Measurements from ENCODE around the gene SYT11.
A peak's percentile ranks its signal among the peaks of the same experiment; 100 is the strongest.
"Not testable (repeated sequence)": the region's sequence is repeated elsewhere in the genome, so short reads cannot be mapped to it uniquely, and the experiment has no call there.

The SYT11 gene

DNA sequence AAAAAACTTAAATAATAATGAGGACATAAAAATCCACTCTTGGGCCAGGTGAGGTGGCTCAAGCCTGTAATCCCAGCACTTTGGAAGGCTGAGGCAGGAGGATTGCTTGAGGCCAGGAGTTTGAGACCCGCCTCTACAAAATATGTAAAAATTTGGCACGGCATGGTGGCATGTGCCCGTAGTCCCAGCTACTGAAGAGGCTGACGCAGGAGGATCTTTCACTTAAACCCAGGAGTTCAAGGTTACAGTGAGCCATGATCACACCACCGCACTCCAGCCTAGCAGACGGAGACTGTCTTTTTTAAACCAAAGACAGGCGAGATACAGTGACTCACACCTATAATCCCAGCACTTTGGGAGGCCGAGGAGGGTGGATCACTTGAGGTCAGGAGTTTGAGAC is 37.1 kb downstream of the SYT11 start:
- not testable (repeated sequence) for DNase-seq (ENCODE audit: low spot score)

DNA sequence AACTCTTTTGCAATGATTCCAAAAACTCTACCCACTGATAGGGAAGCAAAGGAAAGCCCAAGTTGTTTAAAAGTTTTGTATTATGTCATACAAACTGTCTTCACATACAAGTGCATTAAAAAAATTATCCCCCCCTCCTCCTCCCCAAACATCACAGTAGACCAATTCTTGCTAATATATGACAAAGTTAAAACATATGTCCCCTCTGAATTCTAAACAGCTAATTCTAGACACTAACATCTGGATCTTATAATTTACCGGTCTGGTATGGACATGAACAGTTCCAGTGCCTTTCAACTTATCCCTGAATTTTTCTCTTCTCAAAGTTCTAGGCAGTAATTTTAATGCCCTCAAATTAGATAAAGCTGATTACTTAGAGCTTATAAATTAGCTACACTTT is 38.4 kb downstream of the SYT11 start:
- DNase-seq (ENCODE audit: low spot score), result no peak

DNA sequence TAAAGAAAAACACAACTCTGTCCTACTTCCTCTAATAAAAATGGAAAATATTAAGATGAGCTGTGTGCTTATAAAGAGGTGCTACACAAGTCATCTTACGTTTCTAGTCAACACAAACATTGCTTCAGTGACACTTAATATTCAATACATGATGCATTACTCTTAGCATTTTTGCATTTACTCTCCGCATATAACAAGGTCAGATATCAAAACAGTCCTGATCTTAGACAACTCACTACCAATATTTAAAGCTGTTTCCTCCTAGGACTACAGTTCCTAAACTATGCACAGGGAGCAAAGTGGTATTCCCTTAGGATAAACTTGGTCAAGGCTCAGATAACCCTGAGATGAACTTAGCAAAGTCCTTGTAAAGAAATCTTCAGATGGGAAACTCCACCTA is 39.5 kb downstream of the SYT11 start:
- no peak for DNase-seq (ENCODE audit: low spot score)

DNA sequence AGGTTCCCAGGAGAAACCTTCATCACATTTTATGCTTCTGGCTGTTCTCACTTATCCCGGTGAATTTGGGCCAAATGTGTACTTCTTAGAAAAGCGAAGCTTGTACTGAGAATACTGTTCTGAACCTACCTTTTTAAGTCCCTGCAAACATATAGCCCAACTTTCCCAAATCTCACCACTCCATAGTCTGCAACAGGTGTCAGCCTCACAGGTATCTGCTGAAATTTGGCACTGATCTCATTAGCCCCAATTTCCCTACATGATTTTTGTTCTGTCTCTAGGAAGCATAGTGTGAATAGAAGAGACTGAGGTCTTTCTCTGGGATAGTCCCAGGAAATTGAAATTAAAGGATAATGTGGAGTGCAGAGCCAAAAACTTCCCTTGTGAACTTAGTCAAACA is 40.3 kb downstream of the SYT11 start:
- DNase-seq (ENCODE audit: low spot score), result no peak

DNA sequence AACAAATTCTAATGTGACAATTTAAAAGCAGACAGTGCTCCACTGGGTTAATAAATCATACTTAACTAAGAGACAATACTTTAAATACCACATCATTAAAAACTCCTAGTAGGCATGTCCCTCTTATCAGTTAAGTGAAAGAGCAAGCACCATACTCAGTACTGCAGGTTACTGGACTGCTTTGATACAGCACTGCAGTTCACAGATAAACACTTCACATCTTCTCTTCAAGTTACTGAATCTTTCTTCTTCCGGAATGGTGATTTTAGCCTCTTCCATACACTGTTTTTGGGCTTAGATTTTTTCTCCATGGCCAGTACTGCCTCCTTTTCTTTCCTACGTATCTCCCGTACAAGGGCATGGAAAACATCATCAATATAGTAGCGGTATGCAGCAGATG is 40.8 kb downstream of the SYT11 start:
- DNase-seq (ENCODE audit: low spot score), result no peak

DNA sequence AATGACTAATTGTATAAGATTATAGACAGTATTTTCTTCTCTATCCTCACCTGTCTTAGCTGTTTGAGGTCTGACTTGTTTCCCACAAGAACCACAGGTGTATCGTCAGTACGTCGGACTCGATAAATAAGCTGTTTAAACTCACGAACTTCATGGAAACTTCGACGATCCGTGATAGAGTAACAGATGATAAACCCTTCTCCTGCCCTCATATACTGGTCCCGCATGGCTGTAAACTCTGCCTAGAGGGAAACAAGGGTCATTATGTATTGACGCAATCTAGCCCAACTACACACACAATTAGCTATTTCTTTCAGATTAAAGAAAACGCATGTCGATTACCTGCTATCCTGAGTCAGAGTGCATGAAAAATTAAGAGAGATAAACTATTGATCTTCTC is 44.9 kb downstream of the SYT11 start:
- no peak for DNase-seq (ENCODE audit: low spot score)

DNA sequence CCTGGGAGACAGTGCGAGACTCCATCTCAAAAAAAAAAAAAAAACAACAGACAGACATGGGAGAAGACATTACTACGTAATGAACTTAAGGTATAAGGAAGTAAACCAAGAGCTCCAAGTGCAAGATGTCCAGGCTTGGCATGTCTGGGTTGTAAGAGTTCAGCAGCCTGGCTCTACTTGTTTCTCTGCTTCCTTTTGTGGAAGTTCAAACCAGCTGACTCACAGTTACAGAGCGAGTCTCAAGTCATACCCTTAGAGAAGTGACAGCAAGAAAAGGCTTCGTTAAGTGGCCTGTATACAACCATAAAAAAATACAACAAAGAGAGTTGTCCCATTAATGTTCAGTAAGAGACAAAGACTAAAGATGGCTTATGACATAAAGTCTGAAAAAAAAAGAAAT is 50.5 kb downstream of the SYT11 start:
- no peak for DNase-seq (ENCODE audit: low spot score)

DNA sequence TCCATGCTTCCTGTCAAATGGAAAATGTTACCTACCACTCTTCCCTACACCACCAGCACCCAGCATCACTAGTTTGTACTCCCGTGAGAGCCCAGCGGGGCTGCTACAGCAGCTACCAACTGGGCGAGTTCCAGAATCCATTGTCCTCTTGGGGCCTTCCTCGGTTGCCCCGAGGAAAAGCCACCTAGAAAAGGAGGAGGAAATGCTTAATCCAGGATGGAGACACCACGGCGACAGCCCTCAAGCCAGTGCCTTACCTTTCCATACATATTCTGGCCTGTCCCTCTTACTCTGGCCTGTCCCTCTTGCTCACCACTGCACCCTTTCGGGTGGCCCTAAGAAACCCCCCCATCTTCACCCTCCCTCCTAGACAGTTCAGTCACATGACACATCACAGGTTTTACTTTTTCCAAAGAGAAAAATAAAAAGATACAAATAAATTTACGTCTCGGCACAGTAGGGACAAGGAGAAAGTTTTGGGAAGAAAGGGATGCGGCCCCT is 51.3 kb downstream of the SYT11 start:
- DNase-seq (ENCODE audit: low spot score), result peak; percentile 60

DNA sequence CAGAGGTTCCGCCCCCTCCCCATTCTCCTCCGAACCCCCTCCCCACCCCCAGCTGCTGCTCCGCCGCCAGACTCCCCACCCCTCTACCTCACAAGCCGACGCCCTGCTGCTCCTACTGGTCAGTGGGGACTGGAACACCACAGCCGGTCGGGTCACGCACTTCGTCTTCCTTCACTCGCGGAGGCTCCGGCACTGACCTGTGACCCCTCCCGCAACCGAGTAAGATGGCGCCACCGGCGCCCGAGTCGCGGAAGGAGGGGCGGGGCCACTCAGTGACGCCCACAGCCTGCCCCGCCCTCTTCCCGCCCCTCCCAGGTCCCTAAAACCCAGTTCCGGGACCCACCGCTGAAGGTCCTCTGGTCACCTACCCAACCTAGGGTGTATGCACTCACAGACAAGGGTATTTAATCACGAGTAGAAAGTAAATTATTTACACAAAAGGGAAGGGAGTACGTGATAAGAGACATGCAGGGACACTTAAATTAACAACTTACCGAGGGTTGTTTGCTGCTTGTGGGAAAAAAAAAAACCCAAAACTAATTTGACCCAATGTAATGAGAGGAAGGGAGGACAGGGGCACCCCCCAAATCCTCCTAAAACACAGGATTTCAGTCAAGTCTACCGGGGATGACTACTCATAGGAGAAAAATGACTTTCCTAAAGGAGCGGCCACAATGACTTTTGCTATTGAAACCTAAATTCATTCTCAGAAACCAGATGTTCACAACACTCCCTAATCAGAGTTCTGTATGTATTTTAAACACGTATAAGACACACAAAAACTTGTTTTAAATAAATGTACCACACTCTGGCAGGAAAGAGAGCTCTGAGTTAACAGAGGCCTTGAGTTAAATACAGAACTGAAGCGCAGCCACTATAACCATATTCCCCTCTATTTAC is 52.0 kb downstream of the SYT11 start, which contains the start of gene RIT1:
TSS of gene RIT1 (minus strand) at position 194 of the 900 bp plus-strand sequence. CDS start 588 bp downstream, outside the sequence.
- peak; percentile 85 for DNase-seq (ENCODE audit: low spot score)

DNA sequence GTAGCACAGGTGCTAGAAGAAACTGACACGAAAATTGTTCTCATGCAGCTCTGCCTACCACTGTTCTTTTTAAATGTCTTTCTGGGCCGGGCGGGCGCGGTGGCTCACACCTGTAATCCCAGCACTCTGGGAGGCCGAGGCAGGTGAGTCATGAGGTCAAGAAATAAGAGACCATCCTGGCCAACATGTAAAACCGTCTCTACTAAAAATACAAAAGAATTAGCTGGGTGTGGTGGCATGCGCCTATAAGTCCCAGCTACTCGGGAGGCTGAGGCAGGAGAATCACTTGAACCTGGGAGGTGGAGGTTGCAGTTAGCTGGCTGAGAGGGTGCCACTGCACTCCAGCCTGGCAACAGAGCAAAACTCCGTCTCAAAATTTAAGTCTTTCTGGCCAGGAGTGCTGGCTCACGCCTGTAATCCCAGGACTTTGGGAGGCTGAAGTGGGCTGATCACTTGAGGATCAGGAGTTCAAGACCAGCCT is 52.7 kb downstream of the SYT11 start:
- DNase-seq (ENCODE audit: low spot score), result no peak

DNA sequence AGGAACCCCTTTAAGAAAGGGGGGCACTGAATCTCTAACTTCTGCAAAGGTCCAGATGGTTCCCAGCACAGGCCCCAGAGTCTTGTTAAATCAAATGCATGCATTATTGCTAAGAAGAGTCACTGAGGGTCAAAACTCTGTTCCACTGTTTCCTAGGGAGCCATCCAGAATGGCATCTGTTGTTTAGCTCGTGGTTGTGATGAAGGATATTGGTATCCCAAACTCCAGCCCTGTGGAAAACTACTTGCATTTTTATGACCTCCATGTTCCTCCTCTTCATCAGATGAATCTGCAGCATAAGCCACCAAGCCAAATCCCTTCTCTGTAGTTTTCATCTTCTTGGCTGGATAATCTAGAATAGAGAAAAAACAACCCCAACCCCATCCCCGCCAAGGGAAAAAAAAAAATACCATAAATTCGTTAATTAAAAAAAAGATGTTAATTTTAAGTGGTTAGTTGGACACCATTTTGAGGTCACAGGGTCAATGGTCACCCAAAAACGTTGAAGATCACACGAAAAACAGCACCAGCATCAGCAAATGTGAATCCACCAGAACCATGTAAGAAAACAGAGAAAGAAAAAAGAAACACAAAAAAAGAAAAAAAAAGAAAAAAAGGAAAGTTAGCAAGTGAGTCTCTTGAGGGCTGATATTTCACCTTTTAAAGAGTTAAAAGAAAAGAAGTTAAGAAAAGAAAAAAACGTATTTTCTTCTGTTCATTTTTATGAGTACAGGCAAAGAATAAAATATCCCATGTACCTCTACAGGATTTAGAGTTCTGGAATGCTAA is 54.8 kb downstream of the SYT11 start:
- DNase-seq (ENCODE audit: low spot score), result no peak

DNA sequence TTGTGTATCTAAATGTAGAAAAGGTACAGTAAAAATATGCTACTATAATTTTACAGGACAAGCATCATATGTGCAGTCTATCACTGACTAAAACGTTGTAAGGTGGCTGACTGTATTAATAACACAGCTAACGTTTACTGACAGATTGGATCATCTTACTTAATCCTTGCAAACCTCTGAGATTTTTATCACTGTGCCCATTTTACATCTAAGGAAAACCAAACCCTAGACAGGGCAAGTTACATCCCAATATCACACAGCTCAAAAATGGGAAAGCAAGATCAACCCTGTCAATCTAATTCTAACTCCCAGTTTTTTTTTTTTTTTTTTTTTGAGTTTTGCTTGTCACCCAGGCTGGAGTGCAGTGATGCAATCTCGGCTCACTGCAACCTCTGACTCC is 59.3 kb downstream of the SYT11 start:
- no peak for DNase-seq (ENCODE audit: low spot score)

DNA sequence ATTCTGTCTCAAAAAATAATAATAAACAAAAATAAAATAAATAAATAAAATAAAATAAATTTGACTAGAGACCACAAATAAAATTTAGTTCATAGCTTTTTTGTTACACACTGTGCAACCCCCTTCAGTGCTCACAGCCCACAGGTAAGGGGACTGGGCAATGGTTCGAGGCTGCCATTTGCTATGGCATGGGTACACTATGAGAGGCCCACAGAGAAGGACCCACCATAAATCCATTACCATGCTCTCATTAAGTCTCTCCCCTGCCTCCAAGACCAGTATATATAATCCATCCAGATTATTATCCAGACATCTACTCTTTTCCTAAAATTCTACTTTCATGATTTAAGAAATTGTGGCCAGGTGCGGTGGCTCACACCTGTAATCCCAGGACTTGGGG is 60.4 kb downstream of the SYT11 start:
- no peak for DNase-seq (ENCODE audit: low spot score)

DNA sequence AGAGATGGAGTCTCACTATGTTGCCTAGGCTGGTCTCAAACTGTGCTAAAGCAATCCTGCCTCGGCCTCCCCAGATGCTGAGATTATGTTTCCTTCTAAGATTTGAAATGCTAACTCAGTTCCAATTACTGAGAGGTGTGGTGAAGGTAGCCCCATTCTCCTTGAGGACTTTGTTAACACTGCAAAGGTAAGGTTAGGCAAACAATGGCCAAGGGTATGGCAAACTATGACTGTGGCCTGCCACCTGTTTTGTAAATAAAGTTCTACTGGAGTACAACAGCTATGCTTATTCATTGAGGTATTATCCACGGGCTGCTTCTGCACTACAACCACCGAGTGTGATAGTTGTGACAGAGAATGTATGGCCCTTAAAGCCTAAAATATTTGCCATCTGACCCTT is 61.4 kb downstream of the SYT11 start:
- no peak for DNase-seq (ENCODE audit: low spot score)

DNA sequence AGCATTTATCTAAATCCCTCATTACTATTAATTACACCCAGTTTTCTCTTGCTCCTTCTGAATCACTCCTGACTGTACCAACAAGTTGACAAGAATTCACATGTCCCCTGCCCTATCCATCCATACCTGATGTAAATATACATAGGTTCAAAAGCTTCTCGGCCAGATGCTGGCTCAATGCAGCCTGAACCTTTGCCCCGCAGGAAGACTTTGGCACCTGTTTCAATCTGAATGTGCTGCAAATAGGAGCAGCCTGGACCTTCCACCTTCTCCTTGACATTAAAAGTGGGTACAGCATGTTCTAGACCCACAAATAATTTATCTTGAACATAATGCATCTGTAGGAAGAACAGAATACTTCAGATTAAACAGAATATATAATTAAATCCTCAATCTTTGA is 66.1 kb downstream of the SYT11 start:
- DNase-seq (ENCODE audit: low spot score), result no peak

DNA sequence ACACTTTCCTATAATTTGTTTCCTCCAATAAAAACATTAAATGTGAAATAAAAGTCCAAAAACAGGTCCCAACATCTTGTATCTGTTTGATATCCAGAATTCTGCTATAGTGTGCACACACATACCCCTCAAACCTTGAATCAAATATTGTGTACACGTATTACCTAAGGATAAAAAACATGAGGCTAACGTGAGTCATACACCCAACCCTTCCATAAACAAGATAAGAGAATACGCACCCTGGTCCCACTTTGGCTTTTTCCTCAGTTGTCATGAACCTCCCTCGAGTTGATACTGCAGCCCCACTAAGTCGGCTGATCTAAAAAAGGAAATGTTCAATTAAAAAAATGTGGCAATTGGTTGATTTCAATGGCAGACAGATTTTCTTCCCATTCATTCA is 69.7 kb downstream of the SYT11 start:
- no peak for DNase-seq (ENCODE audit: low spot score)

DNA sequence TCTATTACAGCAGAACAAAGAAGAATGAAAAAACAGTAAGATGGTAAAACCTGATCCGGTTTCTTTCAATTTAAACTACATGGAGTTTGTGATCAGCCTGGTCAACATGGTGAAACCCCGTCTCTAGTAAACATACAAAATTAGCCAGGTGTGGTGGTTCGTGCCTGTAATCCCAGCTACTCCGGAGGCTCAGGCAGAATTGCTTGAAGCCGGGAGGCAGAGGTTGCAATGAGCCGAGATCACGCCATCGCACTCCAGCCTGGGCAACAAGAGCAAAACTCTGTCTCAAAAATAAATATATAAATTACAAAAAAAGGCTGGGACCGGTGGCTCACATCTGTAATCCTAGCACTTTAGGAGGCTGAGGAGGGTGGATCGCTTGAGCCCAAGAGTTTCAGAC is 71.4 kb downstream of the SYT11 start:
- DNase-seq (ENCODE audit: low spot score), result not testable (repeated sequence)

DNA sequence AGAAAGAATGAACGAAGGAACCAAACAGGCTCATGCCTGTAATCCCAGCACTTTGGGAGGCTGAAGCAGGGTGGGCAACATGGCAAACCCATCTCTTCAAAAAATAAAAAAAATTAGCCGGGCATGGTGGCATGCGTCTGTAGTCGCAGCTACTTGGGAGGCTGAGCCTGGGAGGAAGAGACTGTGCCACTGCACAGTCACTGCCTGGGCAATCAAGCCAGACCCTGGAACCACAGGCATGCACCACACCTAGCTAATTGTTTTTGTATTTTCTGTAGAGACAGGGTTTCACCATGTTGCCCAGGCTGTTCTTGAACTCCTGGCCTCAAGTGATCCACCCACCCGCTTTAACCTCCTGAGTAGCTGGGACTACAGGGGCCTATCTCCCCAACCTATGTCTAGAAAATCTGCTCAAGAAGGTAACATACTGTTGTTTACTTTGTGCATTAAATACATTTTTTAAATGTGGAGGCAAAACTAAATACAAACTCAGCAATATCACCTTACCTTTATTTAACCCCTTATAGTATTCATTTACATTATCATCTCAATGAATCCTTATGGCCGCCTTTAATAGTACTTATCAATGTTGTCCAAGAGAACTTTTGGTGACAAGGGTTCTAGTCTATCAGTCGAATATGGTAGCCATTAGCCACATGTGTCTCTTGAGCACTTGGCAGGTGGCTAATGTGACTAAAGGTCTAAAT is 72.1 kb downstream of the SYT11 start:
- DNase-seq (ENCODE audit: low spot score), result no peak

DNA sequence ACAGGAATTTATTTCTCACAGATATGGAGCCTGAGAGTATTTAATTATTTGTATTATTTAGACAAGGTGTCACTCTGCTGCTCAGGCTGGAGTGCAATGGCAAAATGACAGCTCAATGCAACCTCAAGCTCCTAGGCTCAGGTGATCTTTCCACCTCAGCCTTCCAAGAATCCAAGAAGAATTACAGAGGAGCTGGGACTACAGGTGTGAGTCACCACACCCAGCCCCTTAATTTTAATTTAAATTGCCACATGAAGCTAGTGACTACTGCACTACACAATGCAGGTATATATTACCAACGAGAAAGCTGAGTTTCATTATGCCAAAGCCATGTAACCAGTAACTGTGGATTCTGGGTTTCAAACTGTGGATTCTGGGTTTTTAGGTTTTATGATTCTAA is 72.7 kb downstream of the SYT11 start:
- no peak for DNase-seq (ENCODE audit: low spot score)

DNA sequence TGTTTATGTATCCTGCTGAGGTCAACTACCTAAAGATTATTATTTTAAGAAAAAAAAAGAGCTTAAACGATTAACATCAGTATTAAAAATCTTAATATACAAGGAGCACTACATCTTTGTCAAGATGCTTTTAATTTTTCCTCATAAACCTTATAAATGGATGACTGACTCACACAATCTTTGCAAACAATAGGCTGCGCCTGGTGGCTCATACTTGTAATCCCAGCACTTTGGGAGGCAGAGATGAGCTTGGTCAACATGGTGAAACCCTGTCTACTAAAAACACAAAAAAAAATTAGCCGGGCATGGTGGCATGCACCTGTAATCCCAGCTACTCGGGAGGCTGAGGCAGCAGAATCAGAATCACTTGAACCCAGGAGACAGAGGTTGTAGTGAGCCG is 73.1 kb downstream of the SYT11 start:
- DNase-seq (ENCODE audit: low spot score), result no peak

DNA sequence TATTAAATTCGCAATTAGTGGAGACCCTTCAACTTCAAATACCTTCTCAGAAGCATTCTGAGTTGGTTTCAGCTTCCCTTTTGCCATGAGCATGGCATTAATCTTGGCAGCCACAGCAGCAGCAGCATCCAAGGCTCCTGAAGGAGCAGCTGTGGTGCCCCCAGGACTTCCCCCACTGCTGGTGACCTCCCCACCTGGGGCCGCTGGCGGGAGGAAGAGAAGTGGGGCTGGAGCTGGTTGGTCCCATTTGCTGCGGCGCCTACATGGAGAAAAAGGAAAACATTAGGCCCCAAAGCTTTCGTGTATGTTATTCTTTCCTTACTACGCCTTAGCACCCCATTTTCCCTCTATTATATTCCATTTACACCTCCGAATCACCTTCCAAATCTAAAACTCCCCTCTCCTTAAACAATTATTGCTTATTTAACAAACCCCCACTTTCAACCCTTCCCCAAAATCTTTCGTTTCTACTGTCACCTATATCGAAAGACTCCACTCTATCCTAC is 74.3 kb downstream of the SYT11 start:
- DNase-seq (ENCODE audit: low spot score), result no peak

Data from SK-N-DZ (cell line).